Measurements from ENCODE around the gene IMMP2L.

GRCh38 chr7:111595780-111596179, 33.5 kb upstream of the IMMP2L start:
- TF ChIP-seq EZH2 (conservative IDR thresholded peaks at IDR 0.05; ENCODE audit: low read depth, low read length) (no peak), ZNF451 (CRISPR knock-in tag; IDR thresholded peaks at IDR 0.05) (no peak)
- TF ChIP-seq, protein P1, sequence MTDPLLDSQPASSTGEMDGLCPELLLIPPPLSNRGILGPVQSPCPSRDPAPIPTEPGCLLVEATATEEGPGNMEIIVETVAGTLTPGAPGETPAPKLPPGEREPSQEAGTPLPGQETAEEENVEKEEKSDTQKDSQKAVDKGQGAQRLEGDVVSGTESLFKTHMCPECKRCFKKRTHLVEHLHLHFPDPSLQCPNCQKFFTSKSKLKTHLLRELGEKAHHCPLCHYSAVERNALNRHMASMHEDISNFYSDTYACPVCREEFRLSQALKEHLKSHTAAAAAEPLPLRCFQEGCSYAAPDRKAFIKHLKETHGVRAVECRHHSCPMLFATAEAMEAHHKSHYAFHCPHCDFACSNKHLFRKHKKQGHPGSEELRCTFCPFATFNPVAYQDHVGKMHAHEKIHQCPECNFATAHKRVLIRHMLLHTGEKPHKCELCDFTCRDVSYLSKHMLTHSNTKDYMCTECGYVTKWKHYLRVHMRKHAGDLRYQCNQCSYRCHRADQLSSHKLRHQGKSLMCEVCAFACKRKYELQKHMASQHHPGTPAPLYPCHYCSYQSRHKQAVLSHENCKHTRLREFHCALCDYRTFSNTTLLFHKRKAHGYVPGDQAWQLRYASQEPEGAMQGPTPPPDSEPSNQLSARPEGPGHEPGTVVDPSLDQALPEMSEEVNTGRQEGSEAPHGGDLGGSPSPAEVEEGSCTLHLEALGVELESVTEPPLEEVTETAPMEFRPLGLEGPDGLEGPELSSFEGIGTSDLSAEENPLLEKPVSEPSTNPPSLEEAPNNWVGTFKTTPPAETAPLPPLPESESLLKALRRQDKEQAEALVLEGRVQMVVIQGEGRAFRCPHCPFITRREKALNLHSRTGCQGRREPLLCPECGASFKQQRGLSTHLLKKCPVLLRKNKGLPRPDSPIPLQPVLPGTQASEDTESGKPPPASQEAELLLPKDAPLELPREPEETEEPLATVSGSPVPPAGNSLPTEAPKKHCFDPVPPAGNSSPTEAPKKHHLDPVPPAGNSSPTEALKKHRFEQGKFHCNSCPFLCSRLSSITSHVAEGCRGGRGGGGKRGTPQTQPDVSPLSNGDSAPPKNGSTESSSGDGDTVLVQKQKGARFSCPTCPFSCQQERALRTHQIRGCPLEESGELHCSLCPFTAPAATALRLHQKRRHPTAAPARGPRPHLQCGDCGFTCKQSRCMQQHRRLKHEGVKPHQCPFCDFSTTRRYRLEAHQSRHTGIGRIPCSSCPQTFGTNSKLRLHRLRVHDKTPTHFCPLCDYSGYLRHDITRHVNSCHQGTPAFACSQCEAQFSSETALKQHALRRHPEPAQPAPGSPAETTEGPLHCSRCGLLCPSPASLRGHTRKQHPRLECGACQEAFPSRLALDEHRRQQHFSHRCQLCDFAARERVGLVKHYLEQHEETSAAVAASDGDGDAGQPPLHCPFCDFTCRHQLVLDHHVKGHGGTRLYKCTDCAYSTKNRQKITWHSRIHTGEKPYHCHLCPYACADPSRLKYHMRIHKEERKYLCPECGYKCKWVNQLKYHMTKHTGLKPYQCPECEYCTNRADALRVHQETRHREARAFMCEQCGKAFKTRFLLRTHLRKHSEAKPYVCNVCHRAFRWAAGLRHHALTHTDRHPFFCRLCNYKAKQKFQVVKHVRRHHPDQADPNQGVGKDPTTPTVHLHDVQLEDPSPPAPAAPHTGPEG (CRISPR knock-in tag; IDR thresholded peaks at IDR 0.05) = no peak

All from HepG2 (cell line).